ENCODE measurements around the gene RNF181. TPM values are rescaled to one million over a fixed set of nuclear protein-coding genes. Genes with fewer than 3 reads are reported as not detected.

The RNF181 gene
- total RNA-seq, 1 experiment from 2014 or later, result 78.5 TPM

GRCh38 chr2:85547859-85548607 lies 47.5 kb upstream of the RNF181 start:
- intact Hi-C loops (cut with micrococcal nuclease; ENCODE audit: unreplicated experiment), result loop anchor here (10.0 kb wide), 1 partner anchor 223 kb away; the partner anchor contains the start of gene TGOLN2
- Histone ChIP-seq H3K9me3 (ENCODE audit: low read depth, low read length, poor library complexity, severe bottlenecking) (no peaks in the 10 kb centered on the region), H3K4me3 (ENCODE audit: low read depth, low read length, poor library complexity, severe bottlenecking) (no peak overlapping the region), H3K27me3 (replicated peaks; ENCODE audit: insufficient read depth, low read depth, low read length, poor library complexity) (no peaks in the 10 kb centered on the region), H3K36me3 (ENCODE audit: insufficient read depth, low read length, poor library complexity, severe bottlenecking) (peaks cover 72% of the 10 kb centered on the region), H3K27ac (ENCODE audit: low read depth, low read length, poor library complexity, severe bottlenecking) (no peak overlapping the region), H3K4me1 (ENCODE audit: insufficient read depth, low read length, poor library complexity, severe bottlenecking) (peaks cover 15% of the 10 kb centered on the region)
- ChIA-PET POLR2A (ENCODE audit: low non-redundant PET) (no interaction called here), CTCF (no interaction called here)
- TF ChIP-seq CTCF (conservative IDR thresholded peaks at IDR 0.05; ENCODE audit: low read depth, low read length), result no peak
- no peak for TF ChIP-seq EZH2 (IDR thresholded peaks at IDR 0.05; ENCODE audit: borderline replicate concordance, low read depth, low read length, poor library complexity, severe bottlenecking)
- no TSS peak for BruUV-seq (replicated peaks)
- DNase-seq (ENCODE audit: low spot score), result no peak

GRCh38 chr2:85548608-85548900 lies 47.0 kb upstream of the RNF181 start:
- Histone ChIP-seq H3K4me3 (ENCODE audit: low read depth, low read length, poor library complexity, severe bottlenecking) (no peak overlapping the region), H3K27me3 (replicated peaks; ENCODE audit: insufficient read depth, low read depth, low read length, poor library complexity) (no peaks in the 10 kb centered on the region), H3K27ac (ENCODE audit: low read depth, low read length, poor library complexity, severe bottlenecking) (no peak overlapping the region), H3K4me1 (ENCODE audit: insufficient read depth, low read length, poor library complexity, severe bottlenecking) (peaks cover 10% of the 10 kb centered on the region), H3K36me3 (ENCODE audit: insufficient read depth, low read length, poor library complexity, severe bottlenecking) (peaks cover 68% of the 10 kb centered on the region), H3K9me3 (ENCODE audit: low read depth, low read length, poor library complexity, severe bottlenecking) (no peaks in the 10 kb centered on the region)
- no peak for TF ChIP-seq CTCF (conservative IDR thresholded peaks at IDR 0.05; ENCODE audit: low read depth, low read length)
- no peak for TF ChIP-seq EZH2 (IDR thresholded peaks at IDR 0.05; ENCODE audit: borderline replicate concordance, low read depth, low read length, poor library complexity, severe bottlenecking)
- POLR2A ChIA-PET (ENCODE audit: low non-redundant PET), result interaction anchor here (0.6 to 0.7 kb wide), 2 partner anchors 10 to 13 kb away, joined by 3 to 5 read pairs; partner anchors contain the start of gene GGCX
- BruUV-seq (replicated peaks), result no TSS peak
- intact Hi-C loops (cut with micrococcal nuclease; ENCODE audit: unreplicated experiment), result loop anchor here (10.0 kb wide), 1 partner anchor 224 kb away; the partner anchor contains the start of gene TGOLN2
- CTCF ChIA-PET, result interaction anchor here (0.6 kb wide), 1 partner anchor 123 kb away, joined by 8 read pairs; no protein-coding TSS in a partner anchor
- no peak for DNase-seq (ENCODE audit: low spot score)

DNA sequence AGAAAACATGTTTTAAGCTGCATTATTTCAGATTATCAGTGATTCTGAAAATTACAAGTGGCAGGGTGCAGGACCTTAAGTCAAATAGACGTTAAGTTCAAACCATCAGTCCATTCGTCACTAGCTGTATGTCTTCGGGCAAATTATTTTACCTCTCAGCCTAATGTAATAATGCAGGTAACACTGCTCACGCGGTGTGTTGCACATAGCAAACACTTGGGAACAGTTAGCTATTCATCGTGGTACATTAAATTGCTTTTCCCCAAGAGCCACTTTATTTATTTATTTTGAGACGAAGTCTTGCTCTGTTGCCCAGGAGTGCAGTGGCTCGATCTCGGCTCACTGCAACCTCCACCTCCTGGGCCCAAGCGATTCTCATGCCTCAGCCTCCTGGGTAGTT lies 46.5 kb upstream of the RNF181 start:
- TF ChIP-seq CTCF (conservative IDR thresholded peaks at IDR 0.05; ENCODE audit: low read depth, low read length), result no peak
- TF ChIP-seq EZH2 (IDR thresholded peaks at IDR 0.05; ENCODE audit: borderline replicate concordance, low read depth, low read length, poor library complexity, severe bottlenecking), result no peak
- H3K27ac ChIP-seq (ENCODE audit: low read depth, low read length, poor library complexity, severe bottlenecking), result no peak overlapping the region
- BruUV-seq (replicated peaks), result TSS peak; percentile 38
- DNase-seq (ENCODE audit: low spot score), result no peak
- CTCF ChIA-PET, result interaction anchor here (0.6 kb wide), 1 partner anchor 124 kb away, joined by 8 read pairs; no protein-coding TSS in a partner anchor
- H3K4me1 ChIP-seq (ENCODE audit: insufficient read depth, low read length, poor library complexity, severe bottlenecking), result peaks cover 7% of the 10 kb centered on the region
- POLR2A ChIA-PET (ENCODE audit: low non-redundant PET), result interaction anchor here (0.6 to 1.0 kb wide), 3 partner anchors 11 to 130 kb away, joined by 3 to 9 read pairs (median 5); partner anchors contain the start of gene GGCX
- H3K36me3 ChIP-seq (ENCODE audit: insufficient read depth, low read length, poor library complexity, severe bottlenecking), result peaks cover 64% of the 10 kb centered on the region
- no peak overlapping the region for H3K4me3 ChIP-seq (ENCODE audit: low read depth, low read length, poor library complexity, severe bottlenecking)
- intact Hi-C loops (cut with micrococcal nuclease; ENCODE audit: unreplicated experiment), result loop anchor here (10.0 kb wide), 1 partner anchor 224 kb away; the partner anchor contains the start of gene TGOLN2
- H3K27me3 ChIP-seq (replicated peaks; ENCODE audit: insufficient read depth, low read depth, low read length, poor library complexity), result no peaks in the 10 kb centered on the region
- H3K9me3 ChIP-seq (ENCODE audit: low read depth, low read length, poor library complexity, severe bottlenecking), result no peaks in the 10 kb centered on the region
